ENCODE data around the gene CCKAR. TPM values are rescaled to one million over a fixed set of nuclear protein-coding genes. Genes with fewer than 3 reads are reported as not detected.

Gene CCKAR
- total and polyA plus RNA-seq, 2 donors (not counting 3 experiments of a cell fraction or from before 2014, with no cell fraction given) = not detected

GRCh38 chr4:26463386-26463785, 26.9 kb downstream of the CCKAR start:
- Histone ChIP-seq H3K27ac (ENCODE audit: insufficient read depth, low read depth, low read length) (no peak overlapping the region), H2AFZ (ENCODE audit: low read depth, low read length) (no peak overlapping the region), H3K9me3 (replicated peaks; ENCODE audit: control insufficient read depth, insufficient read depth, low read length) (no peaks in the 10 kb centered on the region), H3K27me3 (ENCODE audit: control insufficient read depth in 2 of 2, insufficient read depth in 2 of 2, low read length in 2 of 2) (peaks cover 4 to 8% of the 10 kb centered on the region in 2 experiments), H3K79me2 (ENCODE audit: control insufficient read depth, insufficient read depth, low read length) (no peaks in the 10 kb centered on the region), H3K36me3 (ENCODE audit: control insufficient read depth in 2 of 2, extremely low read depth in 1 of 2, insufficient read depth in 2 of 2, low read length in 2 of 2) (no peaks in the 10 kb centered on the region), H3K4me3 (replicated peaks in 1 of 3; ENCODE audit: insufficient read depth in 1 of 3, low read depth in 1 of 3, low read length in 3 of 3) (no peak overlapping the region), H3K4me1 (ENCODE audit: control insufficient read depth, extremely low read depth, insufficient read depth, low read length) (no peaks in the 10 kb centered on the region), H3K9me1 (replicated peaks; ENCODE audit: control insufficient read depth, extremely low read depth, insufficient read depth, low read length) (no peaks in the 10 kb centered on the region), H3K9ac (replicated peaks; ENCODE audit: extremely low read depth, insufficient read depth, low read length) (no peak overlapping the region), H4K20me1 (replicated peaks; ENCODE audit: control insufficient read depth, extremely low read depth, insufficient read depth, low read length) (no peaks in the 10 kb centered on the region), H3K4me2 (ENCODE audit: insufficient read depth, low read length) (no peak overlapping the region)
- no TSS peak for BruUV-seq (replicated peaks)
- DNase-seq (ENCODE audit: low read depth, low spot score) (no peak), FAIRE-seq (no peak)
- ChIA-PET CTCF (interaction anchor here (0.6 to 2.9 kb wide), 4 partner anchors 11 to 547 kb away, joined by 3 to 10 read pairs (median 4); no protein-coding TSS in a partner anchor), POLR2A (no interaction called here)
- intact Hi-C loops (cut with micrococcal nuclease) (no loop called here), dilution Hi-C loops (cut with MboI; ENCODE audit: extremely low pct_ligation_motif_present, low sequenced_read_pairs) (no loop called here)
- TF ChIP-seq POLR2A (IDR thresholded peaks at IDR 0.05; ENCODE audit: low read depth, low read length) = no peak
- TF ChIP-seq POLR2AphosphoS5 (IDR thresholded peaks at IDR 0.05; ENCODE audit: insufficient read depth, low read depth, low read length) = no peak
- no peak for TF ChIP-seq EZH2 (IDR thresholded peaks at IDR 0.05; ENCODE audit: borderline replicate concordance, low read depth, low read length, severe bottlenecking)
- TF ChIP-seq GATA2 (IDR thresholded peaks at IDR 0.05; ENCODE audit: insufficient read depth, insufficient read length, low read depth, low read length) = no peak
- no peak for TF ChIP-seq CTCF (IDR thresholded peaks at IDR 0.05; ENCODE audit: extremely low read depth in 1 of 2, insufficient read depth in 1 of 2, low read depth in 1 of 2, low read length in 2 of 2)
- TF ChIP-seq JUN (IDR thresholded peaks at IDR 0.05; ENCODE audit: borderline replicate concordance, insufficient read depth, insufficient read length, low read depth) = no peak
- no peak for TF ChIP-seq FOS (IDR thresholded peaks at IDR 0.05; ENCODE audit: borderline replicate concordance, insufficient read depth, low read length)
- TF ChIP-seq MYC (IDR thresholded peaks at IDR 0.05; ENCODE audit: low read depth, low read length) = no peak
- no peak for TF ChIP-seq MAX (IDR thresholded peaks at IDR 0.05; ENCODE audit: insufficient read depth, insufficient read length)
